ENCODE measurements around the gene FAHD1.

Gene FAHD1

DNA sequence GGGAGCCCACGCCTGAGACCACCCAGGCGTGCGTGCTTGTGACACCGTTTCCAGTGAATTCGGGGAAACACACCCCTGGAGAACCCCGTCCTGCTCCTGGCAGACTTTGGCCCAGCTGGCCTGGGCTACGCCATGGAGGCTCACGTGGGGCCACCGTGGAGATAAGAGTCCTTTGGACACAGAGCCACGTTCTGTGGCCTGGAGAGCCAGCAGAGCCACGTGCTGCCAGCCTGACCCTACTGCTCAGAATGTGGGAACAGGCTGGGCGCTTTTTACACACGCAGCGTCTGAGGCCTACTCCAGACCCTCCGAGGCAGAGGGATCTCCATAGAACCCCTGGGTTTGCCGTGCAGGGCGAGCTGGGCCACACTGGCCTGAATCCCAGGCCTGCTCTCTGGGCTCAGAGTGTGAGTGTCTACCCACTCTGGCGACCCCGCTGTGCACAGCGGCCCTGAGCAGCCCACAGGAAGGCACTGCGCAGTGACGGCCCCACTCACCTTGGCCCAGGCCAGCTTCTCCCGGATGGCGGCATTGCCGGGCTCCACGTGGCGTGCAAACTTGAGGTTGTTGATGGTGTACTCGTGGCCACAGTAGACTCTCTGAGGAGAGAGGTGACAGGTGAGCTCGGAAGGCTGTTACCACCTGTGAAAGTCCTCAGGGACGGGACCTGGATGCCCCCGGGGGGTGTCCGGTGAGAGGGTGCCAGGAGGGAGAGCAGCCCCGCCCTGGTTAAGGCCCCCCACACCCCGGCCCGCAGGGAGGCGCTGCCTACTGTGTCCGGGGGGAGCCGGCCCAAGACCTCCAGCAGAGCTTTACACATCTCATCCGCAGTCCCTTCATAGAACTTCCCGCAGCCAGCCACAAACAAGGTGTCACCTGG, 10.4 kb upstream of the FAHD1 start:
- H3K9me3 ChIP-seq (ENCODE audit: control insufficient read depth, insufficient read depth, low read depth, low read length), result no peaks in the 10 kb centered on the region
- TF ChIP-seq KLF7 (tag by site-specific recombination; IDR thresholded peaks at IDR 0.05; ENCODE audit: borderline replicate concordance) (no peak), ZNF2 (tag by site-specific recombination; IDR thresholded peaks at IDR 0.05) (no peak), ZNF830 (tag by site-specific recombination; IDR thresholded peaks at IDR 0.05; ENCODE audit: low read depth) (no peak), KLF10 (tag by site-specific recombination; IDR thresholded peaks at IDR 0.05) (no peak), ZNF555 (tag by site-specific recombination; conservative IDR thresholded peaks at IDR 0.05) (no peak), ZNF521 (tag by site-specific recombination; IDR thresholded peaks at IDR 0.05) (no peak), ZNF707 (tag by site-specific recombination; IDR thresholded peaks at IDR 0.05) (no peak), ZNF76 (tag by site-specific recombination; IDR thresholded peaks at IDR 0.05; ENCODE audit: borderline replicate concordance, low read depth) (no peak)
- CTCF ChIA-PET, result interaction anchor here (0.5 kb wide), 1 partner anchor 1040 kb away, joined by 5 read pairs; no protein-coding TSS in a partner anchor
- peaks cover 0 to 65% of the 10 kb centered on the region in 2 experiments; a peak in 2 of 3 replicates for H3K36me3 ChIP-seq (ENCODE audit: control insufficient read depth in 2 of 2, insufficient read depth in 1 of 2, low read length in 2 of 2)
- POLR2A ChIA-PET, result interaction anchor here (0.7 to 0.8 kb wide), 2 partner anchors 34 to 1174 kb away, joined by 3 read pairs; partner anchors contain the start of genes NUBP2 and SPSB3
- H3K4me1 ChIP-seq (ENCODE audit: control insufficient read depth, insufficient read depth, low read length), result no peaks in the 10 kb centered on the region
- H3K27ac ChIP-seq (ENCODE audit: extremely low read depth, low read depth, low read length), result no peak overlapping the region
- no peak overlapping the region for H3K4me3 ChIP-seq (ENCODE audit: low read depth, low read length)

DNA sequence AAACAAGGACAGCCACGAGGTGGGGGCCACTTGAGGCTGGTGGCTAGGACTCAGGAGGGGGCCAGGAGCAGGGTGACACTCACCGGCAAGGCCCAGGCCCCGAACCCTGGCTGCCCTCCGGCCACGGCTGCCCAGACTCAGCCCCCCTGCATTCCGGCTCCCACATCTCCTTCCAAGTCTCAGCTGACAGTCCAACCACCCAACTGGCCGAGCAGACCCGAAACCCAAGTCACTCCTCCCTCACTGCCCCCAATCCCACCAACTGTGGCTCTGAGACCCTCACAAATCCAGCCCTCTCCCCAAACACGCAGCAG, 9.8 kb upstream of the FAHD1 start:
- peaks cover 0 to 69% of the 10 kb centered on the region in 2 experiments; a peak in 2 of 3 replicates for H3K36me3 ChIP-seq (ENCODE audit: control insufficient read depth in 2 of 2, insufficient read depth in 1 of 2, low read length in 2 of 2)
- POLR2A ChIA-PET, result interaction anchor here (0.7 to 0.8 kb wide), 2 partner anchors 35 to 1175 kb away, joined by 3 read pairs; partner anchors contain the start of genes NUBP2 and SPSB3
- no peak for TF ChIP-seq ZNF2 (tag by site-specific recombination; IDR thresholded peaks at IDR 0.05)
- TF ChIP-seq, protein P1, sequence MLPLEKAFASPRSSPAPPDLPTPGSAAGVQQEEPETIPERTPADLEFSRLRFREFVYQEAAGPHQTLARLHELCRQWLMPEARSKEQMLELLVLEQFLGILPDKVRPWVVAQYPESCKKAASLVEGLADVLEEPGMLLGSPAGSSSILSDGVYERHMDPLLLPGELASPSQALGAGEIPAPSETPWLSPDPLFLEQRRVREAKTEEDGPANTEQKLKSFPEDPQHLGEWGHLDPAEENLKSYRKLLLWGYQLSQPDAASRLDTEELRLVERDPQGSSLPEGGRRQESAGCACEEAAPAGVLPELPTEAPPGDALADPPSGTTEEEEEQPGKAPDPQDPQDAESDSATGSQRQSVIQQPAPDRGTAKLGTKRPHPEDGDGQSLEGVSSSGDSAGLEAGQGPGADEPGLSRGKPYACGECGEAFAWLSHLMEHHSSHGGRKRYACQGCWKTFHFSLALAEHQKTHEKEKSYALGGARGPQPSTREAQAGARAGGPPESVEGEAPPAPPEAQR (tag by site-specific recombination; IDR thresholded peaks at IDR 0.05), result no peak
- no peak for TF ChIP-seq TCF7L2 (IDR thresholded peaks at IDR 0.05; ENCODE audit: borderline replicate concordance, low read depth, low read length)
- TF ChIP-seq ZNF174 (tag by site-specific recombination; IDR thresholded peaks at IDR 0.05), result no peak
- no peak for TF ChIP-seq ZNF391 (tag by site-specific recombination; IDR thresholded peaks at IDR 0.05; ENCODE audit: borderline replicate concordance, low read depth)
- no peak for TF ChIP-seq FEZF1 (tag by site-specific recombination; IDR thresholded peaks at IDR 0.05)
- no peak for TF ChIP-seq ZBTB48 (tag by site-specific recombination; IDR thresholded peaks at IDR 0.05)
- no peak overlapping the region for H3K4me3 ChIP-seq (ENCODE audit: low read depth, low read length)
- no peak overlapping the region for H3K27ac ChIP-seq (ENCODE audit: extremely low read depth, low read depth, low read length)
- CTCF ChIA-PET, result no interaction called here
- no peaks in the 10 kb centered on the region for H3K9me3 ChIP-seq (ENCODE audit: control insufficient read depth, insufficient read depth, low read depth, low read length)
- H3K4me1 ChIP-seq (ENCODE audit: control insufficient read depth, insufficient read depth, low read length), result no peaks in the 10 kb centered on the region

DNA sequence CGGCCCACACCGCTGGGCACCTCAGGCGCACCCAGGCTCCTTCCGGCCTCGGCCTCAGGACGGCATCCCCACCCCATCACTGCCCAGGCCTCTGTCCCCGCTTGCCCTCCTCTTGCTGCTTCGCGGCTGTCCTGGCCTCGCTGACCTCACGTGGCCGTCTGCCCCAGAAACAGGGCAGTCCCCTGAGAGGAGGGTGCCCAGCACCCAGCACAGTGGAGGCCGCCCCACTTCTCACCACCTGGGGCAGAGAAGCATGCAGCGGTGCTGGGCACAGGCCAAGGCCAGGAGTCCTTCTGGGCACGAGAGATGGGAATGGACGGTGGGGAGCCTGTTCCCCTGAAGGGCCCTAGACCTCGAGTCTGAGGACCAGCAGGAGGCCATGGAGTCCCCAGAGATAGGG, 9.3 kb upstream of the FAHD1 start:
- Histone ChIP-seq H3K9me3 (ENCODE audit: control insufficient read depth, insufficient read depth, low read depth, low read length) (no peaks in the 10 kb centered on the region), H3K4me3 (ENCODE audit: low read depth, low read length) (no peak overlapping the region), H3K27ac (ENCODE audit: extremely low read depth, low read depth, low read length) (no peak overlapping the region), H3K4me1 (ENCODE audit: control insufficient read depth, insufficient read depth, low read length) (no peaks in the 10 kb centered on the region), H3K36me3 (ENCODE audit: control insufficient read depth in 2 of 2, insufficient read depth in 1 of 2, low read length in 2 of 2) (peaks cover 0 to 74% of the 10 kb centered on the region in 2 experiments; a peak in 2 of 3 replicates)
- CTCF ChIA-PET, result no interaction called here
- POLR2A ChIA-PET, result no interaction called here
- TF ChIP-seq, protein P2, sequence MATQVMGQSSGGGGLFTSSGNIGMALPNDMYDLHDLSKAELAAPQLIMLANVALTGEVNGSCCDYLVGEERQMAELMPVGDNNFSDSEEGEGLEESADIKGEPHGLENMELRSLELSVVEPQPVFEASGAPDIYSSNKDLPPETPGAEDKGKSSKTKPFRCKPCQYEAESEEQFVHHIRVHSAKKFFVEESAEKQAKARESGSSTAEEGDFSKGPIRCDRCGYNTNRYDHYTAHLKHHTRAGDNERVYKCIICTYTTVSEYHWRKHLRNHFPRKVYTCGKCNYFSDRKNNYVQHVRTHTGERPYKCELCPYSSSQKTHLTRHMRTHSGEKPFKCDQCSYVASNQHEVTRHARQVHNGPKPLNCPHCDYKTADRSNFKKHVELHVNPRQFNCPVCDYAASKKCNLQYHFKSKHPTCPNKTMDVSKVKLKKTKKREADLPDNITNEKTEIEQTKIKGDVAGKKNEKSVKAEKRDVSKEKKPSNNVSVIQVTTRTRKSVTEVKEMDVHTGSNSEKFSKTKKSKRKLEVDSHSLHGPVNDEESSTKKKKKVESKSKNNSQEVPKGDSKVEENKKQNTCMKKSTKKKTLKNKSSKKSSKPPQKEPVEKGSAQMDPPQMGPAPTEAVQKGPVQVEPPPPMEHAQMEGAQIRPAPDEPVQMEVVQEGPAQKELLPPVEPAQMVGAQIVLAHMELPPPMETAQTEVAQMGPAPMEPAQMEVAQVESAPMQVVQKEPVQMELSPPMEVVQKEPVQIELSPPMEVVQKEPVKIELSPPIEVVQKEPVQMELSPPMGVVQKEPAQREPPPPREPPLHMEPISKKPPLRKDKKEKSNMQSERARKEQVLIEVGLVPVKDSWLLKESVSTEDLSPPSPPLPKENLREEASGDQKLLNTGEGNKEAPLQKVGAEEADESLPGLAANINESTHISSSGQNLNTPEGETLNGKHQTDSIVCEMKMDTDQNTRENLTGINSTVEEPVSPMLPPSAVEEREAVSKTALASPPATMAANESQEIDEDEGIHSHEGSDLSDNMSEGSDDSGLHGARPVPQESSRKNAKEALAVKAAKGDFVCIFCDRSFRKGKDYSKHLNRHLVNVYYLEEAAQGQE (tag by site-specific recombination; IDR thresholded peaks at IDR 0.05), result no peak
- TF ChIP-seq ZNF677 (tag by site-specific recombination; IDR thresholded peaks at IDR 0.05) (no peak), ZNF707 (tag by site-specific recombination; IDR thresholded peaks at IDR 0.05) (no peak), ZNF239 (tag by site-specific recombination; IDR thresholded peaks at IDR 0.05) (no peak)
- TF ChIP-seq, protein P3, sequence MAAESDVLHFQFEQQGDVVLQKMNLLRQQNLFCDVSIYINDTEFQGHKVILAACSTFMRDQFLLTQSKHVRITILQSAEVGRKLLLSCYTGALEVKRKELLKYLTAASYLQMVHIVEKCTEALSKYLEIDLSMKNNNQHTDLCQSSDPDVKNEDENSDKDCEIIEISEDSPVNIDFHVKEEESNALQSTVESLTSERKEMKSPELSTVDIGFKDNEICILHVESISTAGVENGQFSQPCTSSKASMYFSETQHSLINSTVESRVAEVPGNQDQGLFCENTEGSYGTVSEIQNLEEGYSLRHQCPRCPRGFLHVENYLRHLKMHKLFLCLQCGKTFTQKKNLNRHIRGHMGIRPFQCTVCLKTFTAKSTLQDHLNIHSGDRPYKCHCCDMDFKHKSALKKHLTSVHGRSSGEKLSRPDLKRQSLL (tag by site-specific recombination; IDR thresholded peaks at IDR 0.05), result no peak
- TF ChIP-seq, protein P4, sequence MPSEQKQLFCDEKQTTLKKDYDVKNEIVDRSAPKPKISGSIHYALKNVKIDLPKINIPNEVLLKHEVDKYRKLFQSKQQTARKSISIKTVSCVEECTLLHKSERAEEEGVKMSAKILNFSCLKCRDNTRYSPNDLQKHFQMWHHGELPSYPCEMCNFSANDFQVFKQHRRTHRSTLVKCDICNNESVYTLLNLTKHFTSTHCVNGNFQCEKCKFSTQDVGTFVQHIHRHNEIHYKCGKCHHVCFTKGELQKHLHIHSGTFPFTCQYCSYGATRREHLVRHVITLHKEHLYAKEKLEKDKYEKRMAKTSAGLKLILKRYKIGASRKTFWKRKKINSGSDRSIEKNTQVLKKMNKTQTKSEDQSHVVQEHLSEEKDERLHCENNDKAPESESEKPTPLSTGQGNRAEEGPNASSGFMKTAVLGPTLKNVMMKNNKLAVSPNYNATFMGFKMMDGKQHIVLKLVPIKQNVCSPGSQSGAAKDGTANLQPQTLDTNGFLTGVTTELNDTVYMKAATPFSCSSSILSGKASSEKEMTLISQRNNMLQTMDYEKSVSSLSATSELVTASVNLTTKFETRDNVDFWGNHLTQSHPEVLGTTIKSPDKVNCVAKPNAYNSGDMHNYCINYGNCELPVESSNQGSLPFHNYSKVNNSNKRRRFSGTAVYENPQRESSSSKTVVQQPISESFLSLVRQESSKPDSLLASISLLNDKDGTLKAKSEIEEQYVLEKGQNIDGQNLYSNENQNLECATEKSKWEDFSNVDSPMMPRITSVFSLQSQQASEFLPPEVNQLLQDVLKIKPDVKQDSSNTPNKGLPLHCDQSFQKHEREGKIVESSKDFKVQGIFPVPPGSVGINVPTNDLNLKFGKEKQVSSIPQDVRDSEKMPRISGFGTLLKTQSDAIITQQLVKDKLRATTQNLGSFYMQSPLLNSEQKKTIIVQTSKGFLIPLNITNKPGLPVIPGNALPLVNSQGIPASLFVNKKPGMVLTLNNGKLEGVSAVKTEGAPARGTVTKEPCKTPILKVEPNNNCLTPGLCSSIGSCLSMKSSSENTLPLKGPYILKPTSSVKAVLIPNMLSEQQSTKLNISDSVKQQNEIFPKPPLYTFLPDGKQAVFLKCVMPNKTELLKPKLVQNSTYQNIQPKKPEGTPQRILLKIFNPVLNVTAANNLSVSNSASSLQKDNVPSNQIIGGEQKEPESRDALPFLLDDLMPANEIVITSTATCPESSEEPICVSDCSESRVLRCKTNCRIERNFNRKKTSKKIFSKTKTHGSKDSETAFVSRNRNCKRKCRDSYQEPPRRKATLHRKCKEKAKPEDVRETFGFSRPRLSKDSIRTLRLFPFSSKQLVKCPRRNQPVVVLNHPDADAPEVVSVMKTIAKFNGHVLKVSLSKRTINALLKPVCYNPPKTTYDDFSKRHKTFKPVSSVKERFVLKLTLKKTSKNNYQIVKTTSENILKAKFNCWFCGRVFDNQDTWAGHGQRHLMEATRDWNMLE (tag by site-specific recombination; conservative IDR thresholded peaks at IDR 0.05; ENCODE audit: low read depth), result no peak
